IMR-90 (cell line): ENCODE data around the gene STIM1. TPM values are rescaled to one million over a fixed set of nuclear protein-coding genes. Genes with fewer than 3 reads are reported as not detected.

Experiments
- microRNA-seq, 2 experiments: library from miRNA; stranded (forward) in 1 of 2; unstranded in 1 of 2; fragments of 10-50 nt in 1 of 2; fragments of <30 nt in 1 of 2; gene quantifications in 1 of 2; microRNA quantifications in 1 of 2; one replicate each; pipeline versions ENCODE3 to v1.1.0; 2013 to 2020; ENCODE audit not compliant: insufficient read depth in 1 of 2, insufficient read length in 1 of 2, unreplicated experiment in 1 of 2
- polyA plus RNA-seq, 3 experiments: library from polyadenylated mRNA; depleted of rRNA; stranded (reverse); fragments of >200 nt; gene quantifications; 2 replicates each; pipeline ENCODE4 v1.2.3, GENCODE V29; 2012; ENCODE audit warnings: low replicate concordance in 1 of 3
- small RNA-seq, 5 experiments: library from RNA; depleted of rRNA; stranded (forward); fragments of <200 nt; gene quantifications; one replicate each; pipeline ENCODE3, GENCODE V24; 2012
- total RNA-seq: library from RNA; depleted of rRNA; stranded (reverse); fragments of >200 nt; gene quantifications from 2 replicates; pipeline ENCODE4 v1.2.3, GENCODE V29; 2012; rRNA removed

Gene STIM1
- total and polyA plus RNA-seq, 2 of the 4 experiments (the other 2 are of a cell fraction), result 17.9 to 23.0 TPM

Small RNAs within 50 kb of the gene (microRNA-seq; reads per million reads assigned to microRNA genes)
- gene AC087441.2 (ENCODE audit: insufficient read depth, insufficient read length) (not detected), gene RF00409 (ENCODE audit: insufficient read depth, insufficient read length) (not detected), gene RPS29P20 (ENCODE audit: insufficient read depth, insufficient read length) (not detected)

Small RNAs within 50 kb of the gene (small RNA-seq; reads per million reads assigned to genes)
- gene AC087441.2, result 0 reads per million in 5 experiments
- 0 reads per million in 5 experiments for gene RF00409
- gene RPS29P20, result 0 reads per million in 5 experiments

Other genes with a start within 250 kb of the STIM1 start
- not detected in 2 replicates for gene ART5, start 213.7 kb upstream of the STIM1 start, total RNA-seq
- not detected in 2 replicates for gene ART5, start 213.7 kb upstream of the STIM1 start, polyA plus RNA-seq (2012; rRNA removed)
- not detected in 2 replicates for gene ART1, start 210.5 kb upstream of the STIM1 start, total RNA-seq
- not detected in 2 replicates for gene ART1, start 210.5 kb upstream of the STIM1 start, polyA plus RNA-seq (2012; rRNA removed)
- under 0.01 and 0.36 TPM in 2 replicates for gene CHRNA10, start 184.3 kb upstream of the STIM1 start, total RNA-seq
- 0.79 and 1.2 TPM in 2 replicates for gene CHRNA10, start 184.3 kb upstream of the STIM1 start, polyA plus RNA-seq (2012; rRNA removed)
- 138 and 145 TPM in 2 replicates for gene NUP98, start 58.1 kb upstream of the STIM1 start, total RNA-seq
- gene NUP98, start 58.1 kb upstream of the STIM1 start, polyA plus RNA-seq (2012; rRNA removed), result 103 and 105 TPM in 2 replicates
- gene PGAP2, start 47.1 kb upstream of the STIM1 start, total RNA-seq, result 10.6 TPM in 2 replicates
- gene PGAP2, start 47.1 kb upstream of the STIM1 start, polyA plus RNA-seq (2012; rRNA removed), result 31.3 and 36.7 TPM in 2 replicates
- gene RHOG, start 14.7 kb upstream of the STIM1 start, total RNA-seq, result 16.3 and 20.6 TPM in 2 replicates
- gene RHOG, start 14.7 kb upstream of the STIM1 start, polyA plus RNA-seq (2012; rRNA removed), result 106 and 114 TPM in 2 replicates
- 154 and 183 TPM in 2 replicates for gene RRM1, start 239.1 kb downstream of the STIM1 start, total RNA-seq
- 44.4 and 55.1 TPM in 2 replicates for gene RRM1, start 239.1 kb downstream of the STIM1 start, polyA plus RNA-seq (2012; rRNA removed)